ENCODE results near the gene CAPN12.

The CAPN12 gene

GRCh38 chr19:38695317-38695683, 49.0 kb downstream of the CAPN12 start:
- DNase-seq, result no peak

GRCh38 chr19:38693380-38694223, 50.7 kb downstream of the CAPN12 start:
- peak; percentile 93 for DNase-seq

- no peak for DNase-seq
Measured at GRCh38 chr19:38692458-38693379, 51.6 kb downstream of the CAPN12 start.

GRCh38 chr19:38691938-38692457, 52.3 kb downstream of the CAPN12 start:
- DNase-seq, result peak; percentile 97

GRCh38 chr19:38690832-38691231, 53.4 kb downstream of the CAPN12 start:
- no peak for DNase-seq

- DNase-seq, result no peak
Measured at GRCh38 chr19:38690146-38690545, 54.1 kb downstream of the CAPN12 start.

- no peak for DNase-seq
Measured at GRCh38 chr19:38687837-38688378, 56.4 kb downstream of the CAPN12 start.

GRCh38 chr19:38686530-38686888, 57.8 kb downstream of the CAPN12 start:
- no peak for DNase-seq

GRCh38 chr19:38685666-38686529, 58.4 kb downstream of the CAPN12 start:
- peak; percentile 65 for DNase-seq

GRCh38 chr19:38684862-38685665, 59.2 kb downstream of the CAPN12 start:
- DNase-seq, result no peak

- peak; percentile 86 for DNase-seq
Measured at GRCh38 chr19:38684078-38684861, 60.0 kb downstream of the CAPN12 start.

GRCh38 chr19:38683393-38684077, 60.7 kb downstream of the CAPN12 start:
- DNase-seq, result peak; percentile 95

GRCh38 chr19:38682872-38683392, 61.3 kb downstream of the CAPN12 start:
- DNase-seq, result no peak

GRCh38 chr19:38682195-38682867, 61.9 kb downstream of the CAPN12 start:
- DNase-seq, result no peak

Data from fibroblast of skin of abdomen (primary cell).